K562 (cell line): ENCODE measurements around the gene SLC5A6. TPM values are rescaled to one million over a fixed set of nuclear protein-coding genes. Genes with fewer than 3 reads are reported as not detected.

Source experiments
- CBFB ChIP-seq: sonication (generic); formaldehyde crosslinking; IDR thresholded peaks from 2 replicates; pipeline ENCODE4 v1.4.0; 2020; ENCODE audit warnings: mild to moderate bottlenecking, missing genetic modification reagents
- CUX1 ChIP-seq: fragments of 200-800 bp; sonication (Bioruptor generic); IDR thresholded peaks from 2 replicates; pipeline ENCODE4 v1.6.1; 2016; ENCODE audit warnings: missing genetic modification characterization, missing compliant biosample characterization
- HIVEP1 ChIP-seq: fragments of 250-450 bp; sonication (Bioruptor Pico); IDR thresholded peaks from 2 replicates; pipeline ENCODE4 v1.4.0; 2020; ENCODE audit warnings: mild to moderate bottlenecking
- MCM3 ChIP-seq: fragments of 450-650 bp; IDR thresholded peaks from 2 replicates; pipeline ENCODE4 v1.6.1; 2016
- MEF2D ChIP-seq: conservative IDR thresholded peaks from 2 replicates; pipeline ENCODE4 v1.6.1; 2016; ENCODE audit warnings: low read depth, missing genetic modification characterization, missing compliant biosample characterization
- NCOA2 ChIP-seq, 2 experiments: fragments of 450-650 bp; IDR thresholded peaks; 2 replicates each; pipeline ENCODE4 v1.6.1; 2018; ENCODE audit warnings: mild to moderate bottlenecking in 2 of 2, moderate library complexity in 1 of 2; ENCODE audit not compliant: partially characterized antibody in 2 of 2
- POLR2AphosphoS2 ChIP-seq: IDR thresholded peaks from 2 replicates; pipeline ENCODE4 v1.6.1; 2012; ENCODE audit warnings: low read length, improper control_type of control experiment
- THRB ChIP-seq: fragments of 450-650 bp; formaldehyde crosslinking; conservative IDR thresholded peaks from 2 replicates; pipeline ENCODE4 v1.4.0; 2022; ENCODE audit warnings: mild to moderate bottlenecking, missing genetic modification characterization
- polyA plus RNA-seq, 8 experiments: library from polyadenylated mRNA; depleted of rRNA in 4 of 8; stranded (reverse) in 5 of 8; unstranded in 3 of 8; fragments of >200 nt; fragmentation: Nextera tagmentation in 2 of 8; fragmentation: Illumina TruSeq in 1 of 8; extraction: Ambion mirVana in 2 of 8; extraction: Trizol in 1 of 8; gene quantifications; 2 replicates each; pipeline versions ENCODE4 v1.2.1 to v1.2.3, GENCODE V29; 2011 to 2014; ENCODE audit warnings: inconsistent platforms in 1 of 8, missing spikeins in 1 of 8
- total RNA-seq, 7 experiments: library from RNA; depleted of rRNA in 6 of 7; stranded (reverse); fragments of >200 nt in 6 of 7; fragmentation: Illumina TruSeq in 2 of 7; extraction: Trizol in 2 of 7; gene quantifications; 2 replicates each; pipeline versions ENCODE4 v1.2.1 to v1.2.3, GENCODE V29; 2011 to 2021; ENCODE audit warnings: low replicate concordance in 1 of 7

The SLC5A6 gene
- total and polyA plus RNA-seq, 9 of the 15 experiments (the other 6 are each of a cell fraction or from before 2014, with no cell fraction given), result 32.6 to 137 (median 107) TPM

GRCh38 chr2:27240406-27240805 lies 28.3 kb upstream of the SLC5A6 start (continued):
- TF ChIP-seq THRB (no peak), CBFB (CRISPR knock-in tag) (no peak), POLR2AphosphoS2 (no peak), CUX1 (CRISPR knock-in tag) (no peak), MEF2D (tag) (no peak), HIVEP1 (CRISPR knock-in tag) (no peak), MCM3 (no peak), NCOA2 (IDR thresholded peaks at IDR 0.05; ENCODE audit: partially characterized antibody in 2 of 2) (no peak)
